AG04449 (cell line): Measurements from ENCODE around the gene GNB2.

Source experiments
- CTCF ChIA-PET: fragments of 350-600 bp; formaldehyde crosslinking; extraction: SDS; loops from one replicate; lab custom pipeline; 2021; ENCODE audit warnings: antibody characterized with exemption; lab: Yijun Ruan, JAX
- POLR2A ChIA-PET: fragments of 400-600, 350-600 bp; formaldehyde crosslinking; extraction: SDS; loops from one replicate; lab custom pipeline; 2020; ENCODE audit warnings: antibody characterized with exemption, inconsistent platforms; lab: Yijun Ruan, JAX
- DNase-seq: peaks from one replicate; pipeline ENCODE4 v3.0.0-alpha.2; 2010; ENCODE audit warnings: low read depth, low spot score
- H3K4me3 ChIP-seq: 2 replicates; pipeline ENCODE4 v1.5.1; 2011; ENCODE audit warnings: low read depth, mild to moderate bottlenecking, control low read depth, low read length
- TF ChIP-seq, protein P1 (sequence below): IDR thresholded peaks from one replicate; pipeline ENCODE4 v1.5.1; 2011; ENCODE audit warnings: mild to moderate bottlenecking, moderate library complexity, low read length, control low read depth, inconsistent platforms; ENCODE audit not compliant: insufficient read depth; ENCODE audit errors: missing control alignments

Gene GNB2

DNA sequence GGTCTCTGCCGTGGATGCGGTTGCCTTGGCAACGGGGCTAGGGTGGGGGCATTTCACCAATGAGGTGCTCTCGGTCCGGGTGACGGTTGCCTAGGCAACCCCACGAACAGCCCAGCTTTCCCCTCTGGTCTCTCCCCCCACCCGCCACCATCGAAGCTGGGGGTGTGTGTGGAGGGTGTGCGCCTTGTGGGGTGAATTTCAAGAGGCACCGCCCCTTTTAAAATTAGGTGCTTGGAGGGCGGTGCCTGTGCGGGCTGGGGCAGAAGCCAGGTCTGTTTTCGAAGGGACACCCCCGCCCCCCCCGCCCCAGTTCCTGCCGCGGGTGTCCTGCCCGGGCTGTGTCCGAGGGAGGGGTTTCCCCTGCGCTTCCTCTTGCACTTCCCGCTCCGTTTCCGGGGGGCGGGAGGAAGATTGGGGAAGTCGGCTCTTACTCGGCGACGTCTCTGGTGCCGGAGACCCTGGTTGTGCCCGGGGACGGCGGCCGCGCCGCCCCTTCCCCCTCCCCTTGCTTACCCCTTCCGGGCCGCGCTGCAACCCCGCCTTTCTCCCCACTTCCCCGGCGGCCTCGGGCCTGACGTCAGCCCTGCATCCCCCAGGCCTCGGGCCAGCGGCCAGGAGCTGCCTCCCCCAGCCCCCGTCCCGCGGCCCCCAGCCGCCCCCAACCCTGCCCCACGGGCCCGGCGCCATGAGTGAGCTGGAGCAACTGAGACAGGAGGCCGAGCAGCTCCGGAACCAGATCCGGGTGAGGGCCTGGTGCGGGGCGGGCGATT lies 2.2 kb downstream of the GNB2 start:
- ChIA-PET CTCF (interaction anchor here (1.4 to 9.0 kb wide), 3 partner anchors 15 to 206 kb away, joined by 4 to 180 read pairs (median 6); partner anchors contain the start of genes GIGYF1 and SLC12A9), POLR2A (interaction anchor here (0.5 to 3.4 kb wide), 2 partner anchors 17 to 68 kb away, joined by 3 to 13 read pairs; no protein-coding TSS in a partner anchor)
- DNase-seq = no peak
- TF ChIP-seq, protein P1, sequence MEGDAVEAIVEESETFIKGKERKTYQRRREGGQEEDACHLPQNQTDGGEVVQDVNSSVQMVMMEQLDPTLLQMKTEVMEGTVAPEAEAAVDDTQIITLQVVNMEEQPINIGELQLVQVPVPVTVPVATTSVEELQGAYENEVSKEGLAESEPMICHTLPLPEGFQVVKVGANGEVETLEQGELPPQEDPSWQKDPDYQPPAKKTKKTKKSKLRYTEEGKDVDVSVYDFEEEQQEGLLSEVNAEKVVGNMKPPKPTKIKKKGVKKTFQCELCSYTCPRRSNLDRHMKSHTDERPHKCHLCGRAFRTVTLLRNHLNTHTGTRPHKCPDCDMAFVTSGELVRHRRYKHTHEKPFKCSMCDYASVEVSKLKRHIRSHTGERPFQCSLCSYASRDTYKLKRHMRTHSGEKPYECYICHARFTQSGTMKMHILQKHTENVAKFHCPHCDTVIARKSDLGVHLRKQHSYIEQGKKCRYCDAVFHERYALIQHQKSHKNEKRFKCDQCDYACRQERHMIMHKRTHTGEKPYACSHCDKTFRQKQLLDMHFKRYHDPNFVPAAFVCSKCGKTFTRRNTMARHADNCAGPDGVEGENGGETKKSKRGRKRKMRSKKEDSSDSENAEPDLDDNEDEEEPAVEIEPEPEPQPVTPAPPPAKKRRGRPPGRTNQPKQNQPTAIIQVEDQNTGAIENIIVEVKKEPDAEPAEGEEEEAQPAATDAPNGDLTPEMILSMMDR = no peak
- peak overlapping the region; percentile 81 for H3K4me3 ChIP-seq

DNA sequence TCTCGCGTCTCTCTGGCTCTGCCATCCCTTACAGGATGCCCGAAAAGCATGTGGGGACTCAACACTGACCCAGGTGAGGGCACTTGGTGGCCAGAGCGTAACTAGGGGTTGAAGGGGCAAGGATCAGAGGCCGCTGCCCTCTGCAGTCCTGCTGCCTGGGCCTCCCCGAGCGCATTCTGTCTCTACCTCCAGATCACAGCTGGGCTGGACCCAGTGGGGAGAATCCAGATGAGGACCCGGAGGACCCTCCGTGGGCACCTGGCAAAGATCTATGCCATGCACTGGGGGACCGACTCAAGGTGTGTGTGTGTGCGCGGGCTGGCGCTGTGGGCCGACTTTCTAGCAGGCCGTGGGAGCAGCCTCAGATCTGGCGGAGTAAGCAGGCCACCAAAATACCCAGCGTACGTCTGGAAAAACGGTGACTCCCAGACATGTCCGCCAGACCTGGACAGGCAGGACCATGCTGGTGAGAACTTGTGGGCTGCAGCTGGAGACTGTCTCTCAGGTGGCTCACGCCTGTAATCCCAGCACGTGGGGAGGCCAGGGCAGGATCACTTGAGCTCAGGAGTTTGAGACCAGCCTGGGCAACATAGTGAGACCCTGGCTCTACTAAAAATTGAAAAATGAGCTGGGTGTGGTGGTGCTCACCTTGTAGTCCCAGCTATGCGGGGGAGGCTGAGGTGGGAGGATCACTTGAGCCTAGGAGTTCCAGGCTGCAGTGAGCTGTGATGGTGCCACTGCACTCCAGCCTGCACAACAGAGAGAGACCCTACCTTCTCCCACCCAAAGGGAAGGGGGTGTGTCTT lies 3.2 kb downstream of the GNB2 start:
- ChIA-PET CTCF (interaction anchor here (1.0 to 9.0 kb wide), 6 partner anchors 14 to 207 kb away, joined by 3 to 180 read pairs (median 6); partner anchors contain the start of genes GIGYF1 and SLC12A9), POLR2A (interaction anchor here (0.5 to 3.4 kb wide), 4 partner anchors 16 to 74 kb away, joined by 3 to 13 read pairs (median 3); no protein-coding TSS in a partner anchor)
- H3K4me3 ChIP-seq = peak overlapping the region; percentile 81
- TF ChIP-seq, protein P1 = no peak
- no peak for DNase-seq

DNA sequence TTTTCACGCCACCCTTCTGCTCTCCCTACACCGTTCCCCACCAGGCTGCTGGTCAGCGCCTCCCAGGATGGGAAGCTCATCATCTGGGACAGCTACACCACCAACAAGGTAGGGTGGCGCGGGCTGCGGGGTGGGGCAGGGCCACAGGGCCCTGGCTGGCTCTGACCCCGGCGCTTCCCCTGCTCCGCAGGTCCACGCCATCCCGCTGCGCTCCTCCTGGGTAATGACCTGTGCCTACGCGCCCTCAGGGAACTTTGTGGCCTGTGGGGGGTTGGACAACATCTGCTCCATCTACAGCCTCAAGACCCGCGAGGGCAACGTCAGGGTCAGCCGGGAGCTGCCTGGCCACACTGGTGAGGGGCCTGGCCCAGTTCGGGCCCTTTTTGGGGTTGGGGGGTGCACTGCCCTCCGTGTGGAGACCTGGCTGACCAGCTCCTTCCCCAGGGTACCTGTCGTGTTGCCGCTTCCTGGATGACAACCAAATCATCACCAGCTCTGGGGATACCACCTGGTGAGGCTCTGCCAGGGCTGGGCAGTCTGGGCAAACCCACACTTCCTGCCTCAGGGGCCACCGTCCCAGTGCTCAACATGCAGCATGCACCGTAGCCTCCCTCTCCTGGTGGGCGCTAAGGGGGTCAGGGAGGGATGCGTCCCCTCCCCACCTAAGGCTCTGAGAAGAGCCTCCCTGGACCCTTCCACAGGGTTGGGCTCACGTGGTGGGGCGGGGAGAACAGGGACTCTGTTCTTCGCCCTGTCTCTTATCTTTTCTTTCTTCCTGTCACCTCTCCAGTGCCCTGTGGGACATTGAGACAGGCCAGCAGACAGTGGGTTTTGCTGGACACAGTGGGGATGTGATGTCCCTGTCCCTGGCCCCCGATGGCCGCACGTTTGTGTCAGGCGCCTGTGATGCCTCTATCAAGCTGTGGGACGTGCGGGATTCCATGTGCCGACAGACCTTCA lies 4.0 kb downstream of the GNB2 start:
- ChIA-PET POLR2A (interaction anchor here (0.8 to 3.4 kb wide), 3 partner anchors 15 to 75 kb away, joined by 3 to 13 read pairs (median 3); no protein-coding TSS in a partner anchor), CTCF (interaction anchor here (0.9 to 9.0 kb wide), 8 partner anchors 14 to 208 kb away, joined by 3 to 180 read pairs (median 5); partner anchors contain the start of genes GIGYF1, POP7 and SLC12A9)
- H3K4me3 ChIP-seq = no peak overlapping the region; the same call in 1 of the 2 replicates
- TF ChIP-seq, protein P1 = no peak
- no peak for DNase-seq

DNA sequence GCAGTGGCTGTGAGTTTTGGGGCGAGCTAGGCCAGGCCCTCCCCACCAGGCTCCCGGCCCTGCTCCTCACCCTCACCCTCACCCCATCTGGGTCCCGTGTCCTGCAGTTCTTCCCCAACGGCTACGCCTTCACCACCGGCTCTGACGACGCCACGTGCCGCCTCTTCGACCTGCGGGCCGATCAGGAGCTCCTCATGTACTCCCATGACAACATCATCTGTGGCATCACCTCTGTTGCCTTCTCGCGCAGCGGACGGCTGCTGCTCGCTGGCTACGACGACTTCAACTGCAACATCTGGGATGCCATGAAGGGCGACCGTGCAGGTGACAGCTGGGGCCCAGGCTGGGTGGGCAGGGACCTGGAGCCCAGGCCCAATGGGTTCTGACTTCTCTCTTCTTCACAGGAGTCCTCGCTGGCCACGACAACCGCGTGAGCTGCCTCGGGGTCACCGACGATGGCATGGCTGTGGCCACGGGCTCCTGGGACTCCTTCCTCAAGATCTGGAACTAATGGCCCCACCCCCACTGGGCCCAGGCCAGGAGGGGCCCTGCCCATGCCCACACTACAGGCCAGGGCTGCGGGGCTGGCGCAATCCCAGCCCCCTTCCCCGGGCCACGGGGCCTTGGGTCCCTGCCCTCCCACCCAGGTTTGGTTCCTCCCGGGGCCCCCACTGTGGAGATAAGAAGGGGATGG lies 4.9 kb downstream of the GNB2 start:
- ChIA-PET CTCF (interaction anchor here (0.9 to 9.0 kb wide), 4 partner anchors 13 to 119 kb away, joined by 3 to 180 read pairs (median 4); partner anchors contain the start of genes GIGYF1 and POP7), POLR2A (interaction anchor here (3.4 kb wide), 1 partner anchor 14 kb away, joined by 13 read pairs; no protein-coding TSS in a partner anchor)
- H3K4me3 ChIP-seq = no peak overlapping the region
- no peak for DNase-seq
- TF ChIP-seq, protein P1 = no peak
